A549 (cell line): ENCODE measurements around the gene IFT25.

Experiments used
- CEBPB ChIP-seq, 2 experiments: fragments of >200 bp in 1 of 2; sonication (Bioruptor Twin) in 1 of 2; formaldehyde crosslinking in 1 of 2; IDR thresholded peaks; 2 replicates each; pipeline ENCODE4 v1.6.1; 2012 to 2016
- EHMT2 ChIP-seq: fragments of 200-600 bp; sonication (generic); IDR thresholded peaks from 2 replicates; pipeline ENCODE4 v1.6.1; 2016; ENCODE audit warnings: antibody characterized with exemption, low read depth, mild to moderate bottlenecking, moderate library complexity
- EP300 ChIP-seq, 2 experiments: fragments of >200 bp; sonication (Bioruptor Twin); formaldehyde crosslinking; IDR thresholded peaks; 2 replicates in 1 of 2; 3 replicates in 1 of 2; pipeline ENCODE4 v1.6.1; 2016 to 2017
- KDM1A ChIP-seq: fragments of 200-600 bp; sonication (generic); IDR thresholded peaks from 2 replicates; pipeline ENCODE4 v1.6.1; 2016; ENCODE audit warnings: low read depth, mild to moderate bottlenecking
- POLR2A ChIP-seq: IDR thresholded peaks from 2 replicates; pipeline ENCODE4 v1.6.1; 2012; ENCODE audit warnings: mild to moderate bottlenecking, low read length
- SMC3 ChIP-seq: fragments of >200 bp; sonication (Bioruptor Twin); formaldehyde crosslinking; IDR thresholded peaks from 3 replicates; pipeline ENCODE4 v1.6.1; 2018; ENCODE audit warnings: inconsistent platforms
- TFCP2L1 ChIP-seq: fragments of 250-450 bp; sonication (Bioruptor Pico); IDR thresholded peaks from 2 replicates; pipeline ENCODE4 v1.5.0; 2021; ENCODE audit warnings: mild to moderate bottlenecking
- ZNF302 ChIP-seq: fragments of 250-450 bp; sonication (Bioruptor Pico); IDR thresholded peaks from 2 replicates; pipeline ENCODE4 v1.9.0; 2021; ENCODE audit warnings: inconsistent platforms, mild to moderate bottlenecking, moderate library complexity
- TF ChIP-seq, protein P1 (sequence below): fragments of >200 bp; sonication (Bioruptor Twin); formaldehyde crosslinking; IDR thresholded peaks from 3 replicates; pipeline ENCODE4 v1.5.1; 2016
- TF ChIP-seq, protein P2 (sequence below): fragments of 450-650 bp; IDR thresholded peaks from 2 replicates; pipeline ENCODE4 v1.6.1; 2014; ENCODE audit warnings: antibody characterized with exemption
- TF ChIP-seq, protein P3 (sequence below): fragments of 200-600 bp; sonication (generic); IDR thresholded peaks from 2 replicates; pipeline ENCODE4 v1.6.1; 2016; ENCODE audit warnings: antibody characterized with exemption, mild to moderate bottlenecking, moderate library complexity
- TF ChIP-seq, protein P4 (sequence below): fragments of 150-350 bp; IDR thresholded peaks from 2 replicates; pipeline ENCODE4 v1.6.1; 2014; ENCODE audit warnings: low read depth, mild to moderate bottlenecking, low read length

DNA sequence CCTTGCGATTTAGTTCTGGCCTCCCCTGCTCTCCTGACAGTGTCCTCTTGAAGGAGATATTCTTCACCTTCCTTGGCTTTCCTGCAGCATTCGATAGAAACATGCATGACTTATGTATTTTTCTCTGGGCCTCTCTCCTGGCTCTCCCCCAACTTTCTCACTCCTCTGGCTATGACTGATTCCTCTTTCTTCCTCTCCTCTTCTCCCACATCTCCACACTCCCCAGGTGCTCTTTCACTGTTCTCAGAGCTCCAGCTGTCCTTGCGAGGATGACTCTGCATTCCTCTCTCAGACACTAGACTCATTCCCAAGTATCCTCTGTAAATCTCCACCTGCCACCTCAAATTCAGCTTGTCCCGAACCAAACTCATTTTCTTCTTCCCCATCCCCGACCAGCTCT is 18.6 kb upstream of the IFT25 start:
- TF ChIP-seq ZNF302 (CRISPR knock-in tag): no peak
- TF ChIP-seq, protein P1, sequence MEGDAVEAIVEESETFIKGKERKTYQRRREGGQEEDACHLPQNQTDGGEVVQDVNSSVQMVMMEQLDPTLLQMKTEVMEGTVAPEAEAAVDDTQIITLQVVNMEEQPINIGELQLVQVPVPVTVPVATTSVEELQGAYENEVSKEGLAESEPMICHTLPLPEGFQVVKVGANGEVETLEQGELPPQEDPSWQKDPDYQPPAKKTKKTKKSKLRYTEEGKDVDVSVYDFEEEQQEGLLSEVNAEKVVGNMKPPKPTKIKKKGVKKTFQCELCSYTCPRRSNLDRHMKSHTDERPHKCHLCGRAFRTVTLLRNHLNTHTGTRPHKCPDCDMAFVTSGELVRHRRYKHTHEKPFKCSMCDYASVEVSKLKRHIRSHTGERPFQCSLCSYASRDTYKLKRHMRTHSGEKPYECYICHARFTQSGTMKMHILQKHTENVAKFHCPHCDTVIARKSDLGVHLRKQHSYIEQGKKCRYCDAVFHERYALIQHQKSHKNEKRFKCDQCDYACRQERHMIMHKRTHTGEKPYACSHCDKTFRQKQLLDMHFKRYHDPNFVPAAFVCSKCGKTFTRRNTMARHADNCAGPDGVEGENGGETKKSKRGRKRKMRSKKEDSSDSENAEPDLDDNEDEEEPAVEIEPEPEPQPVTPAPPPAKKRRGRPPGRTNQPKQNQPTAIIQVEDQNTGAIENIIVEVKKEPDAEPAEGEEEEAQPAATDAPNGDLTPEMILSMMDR: no peak
- TF ChIP-seq, protein P2, sequence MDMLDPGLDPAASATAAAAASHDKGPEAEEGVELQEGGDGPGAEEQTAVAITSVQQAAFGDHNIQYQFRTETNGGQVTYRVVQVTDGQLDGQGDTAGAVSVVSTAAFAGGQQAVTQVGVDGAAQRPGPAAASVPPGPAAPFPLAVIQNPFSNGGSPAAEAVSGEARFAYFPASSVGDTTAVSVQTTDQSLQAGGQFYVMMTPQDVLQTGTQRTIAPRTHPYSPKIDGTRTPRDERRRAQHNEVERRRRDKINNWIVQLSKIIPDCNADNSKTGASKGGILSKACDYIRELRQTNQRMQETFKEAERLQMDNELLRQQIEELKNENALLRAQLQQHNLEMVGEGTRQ: no peak
- TF ChIP-seq POLR2A: no peak
- TF ChIP-seq, protein P3, sequence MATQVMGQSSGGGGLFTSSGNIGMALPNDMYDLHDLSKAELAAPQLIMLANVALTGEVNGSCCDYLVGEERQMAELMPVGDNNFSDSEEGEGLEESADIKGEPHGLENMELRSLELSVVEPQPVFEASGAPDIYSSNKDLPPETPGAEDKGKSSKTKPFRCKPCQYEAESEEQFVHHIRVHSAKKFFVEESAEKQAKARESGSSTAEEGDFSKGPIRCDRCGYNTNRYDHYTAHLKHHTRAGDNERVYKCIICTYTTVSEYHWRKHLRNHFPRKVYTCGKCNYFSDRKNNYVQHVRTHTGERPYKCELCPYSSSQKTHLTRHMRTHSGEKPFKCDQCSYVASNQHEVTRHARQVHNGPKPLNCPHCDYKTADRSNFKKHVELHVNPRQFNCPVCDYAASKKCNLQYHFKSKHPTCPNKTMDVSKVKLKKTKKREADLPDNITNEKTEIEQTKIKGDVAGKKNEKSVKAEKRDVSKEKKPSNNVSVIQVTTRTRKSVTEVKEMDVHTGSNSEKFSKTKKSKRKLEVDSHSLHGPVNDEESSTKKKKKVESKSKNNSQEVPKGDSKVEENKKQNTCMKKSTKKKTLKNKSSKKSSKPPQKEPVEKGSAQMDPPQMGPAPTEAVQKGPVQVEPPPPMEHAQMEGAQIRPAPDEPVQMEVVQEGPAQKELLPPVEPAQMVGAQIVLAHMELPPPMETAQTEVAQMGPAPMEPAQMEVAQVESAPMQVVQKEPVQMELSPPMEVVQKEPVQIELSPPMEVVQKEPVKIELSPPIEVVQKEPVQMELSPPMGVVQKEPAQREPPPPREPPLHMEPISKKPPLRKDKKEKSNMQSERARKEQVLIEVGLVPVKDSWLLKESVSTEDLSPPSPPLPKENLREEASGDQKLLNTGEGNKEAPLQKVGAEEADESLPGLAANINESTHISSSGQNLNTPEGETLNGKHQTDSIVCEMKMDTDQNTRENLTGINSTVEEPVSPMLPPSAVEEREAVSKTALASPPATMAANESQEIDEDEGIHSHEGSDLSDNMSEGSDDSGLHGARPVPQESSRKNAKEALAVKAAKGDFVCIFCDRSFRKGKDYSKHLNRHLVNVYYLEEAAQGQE: no peak
- TF ChIP-seq, protein P4, sequence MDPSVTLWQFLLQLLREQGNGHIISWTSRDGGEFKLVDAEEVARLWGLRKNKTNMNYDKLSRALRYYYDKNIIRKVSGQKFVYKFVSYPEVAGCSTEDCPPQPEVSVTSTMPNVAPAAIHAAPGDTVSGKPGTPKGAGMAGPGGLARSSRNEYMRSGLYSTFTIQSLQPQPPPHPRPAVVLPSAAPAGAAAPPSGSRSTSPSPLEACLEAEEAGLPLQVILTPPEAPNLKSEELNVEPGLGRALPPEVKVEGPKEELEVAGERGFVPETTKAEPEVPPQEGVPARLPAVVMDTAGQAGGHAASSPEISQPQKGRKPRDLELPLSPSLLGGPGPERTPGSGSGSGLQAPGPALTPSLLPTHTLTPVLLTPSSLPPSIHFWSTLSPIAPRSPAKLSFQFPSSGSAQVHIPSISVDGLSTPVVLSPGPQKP: no peak
- TF ChIP-seq CEBPB (IDR thresholded peaks at IDR 0.05): no peak
- no peak for TF ChIP-seq EHMT2
- TF ChIP-seq EP300 (IDR thresholded peaks at IDR 0.05): no peak
- TF ChIP-seq TFCP2L1 (CRISPR knock-in tag): no peak
- no peak for TF ChIP-seq SMC3
- no peak for TF ChIP-seq KDM1A
